B cell (primary cell): ENCODE data around the gene WWC1. TPM values are rescaled to one million over a fixed set of nuclear protein-coding genes. Genes with fewer than 3 reads are reported as not detected.

Experiments
- ATAC-seq: fragments of 200-7000 bp; cut with Tn5 transposase; one replicate; pipeline ENCODE4 v1.10.0; 2021; ENCODE audit warnings: low read depth, mild to moderate bottlenecking, moderate number of reproducible peaks, moderate library complexity
- CTCF ChIA-PET: fragments of 350-600 bp; sonication (Branson Sonifier 250); formaldehyde crosslinking; loops from one replicate; lab custom pipeline; 2021; ENCODE audit warnings: antibody characterized with exemption, inconsistent platforms; lab: Charles Lee
- POLR2A ChIA-PET: fragments of 350-600 bp; sonication (Branson Sonifier 250); formaldehyde crosslinking; loops from one replicate; lab custom pipeline; 2021; ENCODE audit warnings: antibody characterized with exemption; lab: Charles Lee
- DNase-seq: peaks from one replicate; pipeline ENCODE4 v3.0.0; 2013
- H2AFZ ChIP-seq: 2 replicates; pipeline ENCODE4 v1.6.1; 2012; ENCODE audit warnings: mild to moderate bottlenecking, low read depth, low read length; ENCODE audit not compliant: insufficient read depth, poor library complexity, severe bottlenecking
- H3K27ac ChIP-seq, 2 donors: 1 replicate in 1 of 2; 2 replicates in 1 of 2; pipeline ENCODE4 v1.5.1; 2012 to 2013; ENCODE audit warnings: low read length in 2 of 2, mild to moderate bottlenecking in 2 of 2, moderate library complexity in 1 of 2
- H3K27me3 ChIP-seq, 4 experiments: fragments of 200-600 bp in 1 of 4; sonication (generic) in 1 of 4; replicated peaks in 1 of 4; 1 replicate in 2 of 4; 2 replicates in 2 of 4; pipeline versions ENCODE4 v1.6.1 to v1.7.0; 2013 to 2016; ENCODE audit warnings: low read length in 3 of 4, mild to moderate bottlenecking in 2 of 4, mixed read lengths in 1 of 4, moderate library complexity in 1 of 4; ENCODE audit not compliant: insufficient read depth in 4 of 4, control insufficient read depth in 3 of 4; ENCODE audit errors: control extremely low read depth in 1 of 4
- H3K36me3 ChIP-seq, 2 experiments: replicated peaks in 1 of 2; 1 replicate in 1 of 2; 2 replicates in 1 of 2; pipeline versions ENCODE4 v1.6.1 to v1.7.1; 2013; ENCODE audit warnings: low read length in 1 of 2; ENCODE audit not compliant: insufficient read depth in 2 of 2, control insufficient read depth in 1 of 2; ENCODE audit errors: control extremely low read depth in 1 of 2, extremely low read depth in 1 of 2
- H3K4me1 ChIP-seq, 2 donors: fragments of 200-600 bp in 1 of 2; sonication (generic) in 1 of 2; 1 replicate in 1 of 2; 2 replicates in 1 of 2; pipeline versions ENCODE4 v1.5.1 to v1.6.1; 2013 to 2017; ENCODE audit warnings: low read length in 2 of 2; ENCODE audit not compliant: control insufficient read depth in 2 of 2, insufficient read depth in 2 of 2
- H3K4me2 ChIP-seq: replicated peaks from 2 replicates; pipeline ENCODE3; 2012; ENCODE audit warnings: mild to moderate bottlenecking, low read depth, low read length; ENCODE audit not compliant: poor library complexity, severe bottlenecking
- H3K4me3 ChIP-seq, 5 experiments: fragments of 200-600 bp in 1 of 5; sonication (generic) in 1 of 5; 1 replicate in 3 of 5; 2 replicates in 2 of 5; pipeline versions ENCODE4 v1.5.1 to v1.7.0; 2011 to 2016; ENCODE audit warnings: low read length in 4 of 5, mild to moderate bottlenecking in 4 of 5, low read depth in 2 of 5, control low read depth in 1 of 5, moderate library complexity in 1 of 5; ENCODE audit not compliant: insufficient read depth in 1 of 5; ENCODE audit errors: control extremely low read depth in 1 of 5, extremely low read depth in 1 of 5
- H3K79me2 ChIP-seq: fragments of 200-600 bp; sonication (generic); one replicate; pipeline ENCODE4 v1.6.0; 2016; ENCODE audit warnings: low read length; ENCODE audit not compliant: control insufficient read depth, insufficient read depth
- H3K9ac ChIP-seq: fragments of 200-600 bp; sonication (generic); 2 replicates; pipeline ENCODE4 v1.6.1; 2017; ENCODE audit warnings: mild to moderate bottlenecking, low read length, moderate library complexity
- H3K9me3 ChIP-seq, 3 donors: one replicate each; pipeline versions ENCODE4 v1.6.1 to v1.7.1; 2013; ENCODE audit warnings: low read length in 2 of 3; ENCODE audit not compliant: control insufficient read depth in 2 of 3, insufficient read depth in 1 of 3; ENCODE audit errors: control extremely low read depth in 1 of 3
- H4K20me1 ChIP-seq: 2 replicates; pipeline ENCODE4 v1.6.0; 2012; ENCODE audit warnings: mild to moderate bottlenecking, low read length; ENCODE audit not compliant: insufficient read depth, control insufficient read depth, poor library complexity, severe bottlenecking
- H3K27ac Mint-ChIP-seq: one replicate; pipeline ENCODE4 v1.8.0; 2021; ENCODE audit warnings: mixed read lengths
- H3K27me3 Mint-ChIP-seq: one replicate; pipeline ENCODE4 v1.8.0; 2021; ENCODE audit warnings: mixed read lengths
- H3K4me1 Mint-ChIP-seq: one replicate; pipeline ENCODE4 v1.8.0; 2021; ENCODE audit warnings: mixed read lengths
- H3K4me3 Mint-ChIP-seq: one replicate; pipeline ENCODE4 v1.8.0; 2021; ENCODE audit warnings: mixed read lengths
- H3K9me3 Mint-ChIP-seq: one replicate; pipeline ENCODE4 v1.8.0; 2022; ENCODE audit warnings: mixed read lengths; ENCODE audit not compliant: insufficient read depth
- EZH2 ChIP-seq: IDR thresholded peaks from 2 replicates; pipeline ENCODE4 v1.6.1; 2012; ENCODE audit warnings: borderline replicate concordance, low read depth, mild to moderate bottlenecking, moderate library complexity, low read length; ENCODE audit not compliant: insufficient read depth, poor library complexity, severe bottlenecking
- WGBS: methylation state at CpG from one replicate; pipeline ENCODE4 v1.1.5; 2013; ENCODE audit warnings: missing lambda C conversion rate; ENCODE audit not compliant: insufficient coverage; 5-methylcytosine and 5-hydroxymethylcytosine counted together
- intact Hi-C: fragments of 100-400 bp; cut with micrococcal nuclease; formaldehyde crosslinking; loops from one replicate; pipeline ENCODE4 v1.10.0; 2022
- polyA plus RNA-seq: library from polyadenylated mRNA; depleted of rRNA; stranded (reverse); fragments of >200 nt; gene quantifications from 2 replicates; pipeline ENCODE4 v1.2.3, GENCODE V29; 2012
- total RNA-seq, 2 donors: library from RNA; stranded (reverse); fragments of 120-200 nt in 1 of 2; gene quantifications; 1 replicate in 1 of 2; 2 replicates in 1 of 2; pipeline versions ENCODE4 v1.2.3 to v1.2.4, GENCODE V29; 2013 to 2022
- TF ChIP-seq, protein P1 (sequence below): fragments of 200-600 bp; IDR thresholded peaks from one replicate; pipeline ENCODE4 v1.8.0; 2022; ENCODE audit warnings: antibody characterized with exemption, mild to moderate bottlenecking

The WWC1 gene
- total and polyA plus RNA-seq, 2 donors (not counting 1 experiment from before 2014, with no cell fraction given): 1.5 to 2.0 TPM

DNA sequence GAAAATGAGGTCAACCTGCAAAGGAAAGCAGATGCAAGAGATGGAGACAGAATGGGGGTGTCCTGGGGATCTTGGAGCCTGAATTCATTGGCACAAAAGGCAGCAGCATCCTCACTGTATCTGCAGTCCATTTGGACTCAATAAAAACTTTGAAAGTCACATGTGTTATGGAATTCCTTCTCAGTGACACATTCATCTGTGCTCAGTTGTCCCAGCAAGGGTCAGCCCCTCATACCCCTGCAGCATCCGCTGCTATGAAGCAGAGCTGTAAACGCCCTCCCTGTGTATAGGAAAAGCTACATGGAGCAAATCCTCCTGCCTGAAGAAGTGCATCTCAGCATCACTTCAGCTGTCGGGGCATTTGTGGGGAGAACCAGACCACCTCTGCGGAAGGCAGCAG, 180.3 kb downstream of the WWC1 start:
- intact Hi-C loops: no loop called here
- H3K36me3 ChIP-seq: no peaks in the 10 kb centered on the region
- TF ChIP-seq, protein P1, sequence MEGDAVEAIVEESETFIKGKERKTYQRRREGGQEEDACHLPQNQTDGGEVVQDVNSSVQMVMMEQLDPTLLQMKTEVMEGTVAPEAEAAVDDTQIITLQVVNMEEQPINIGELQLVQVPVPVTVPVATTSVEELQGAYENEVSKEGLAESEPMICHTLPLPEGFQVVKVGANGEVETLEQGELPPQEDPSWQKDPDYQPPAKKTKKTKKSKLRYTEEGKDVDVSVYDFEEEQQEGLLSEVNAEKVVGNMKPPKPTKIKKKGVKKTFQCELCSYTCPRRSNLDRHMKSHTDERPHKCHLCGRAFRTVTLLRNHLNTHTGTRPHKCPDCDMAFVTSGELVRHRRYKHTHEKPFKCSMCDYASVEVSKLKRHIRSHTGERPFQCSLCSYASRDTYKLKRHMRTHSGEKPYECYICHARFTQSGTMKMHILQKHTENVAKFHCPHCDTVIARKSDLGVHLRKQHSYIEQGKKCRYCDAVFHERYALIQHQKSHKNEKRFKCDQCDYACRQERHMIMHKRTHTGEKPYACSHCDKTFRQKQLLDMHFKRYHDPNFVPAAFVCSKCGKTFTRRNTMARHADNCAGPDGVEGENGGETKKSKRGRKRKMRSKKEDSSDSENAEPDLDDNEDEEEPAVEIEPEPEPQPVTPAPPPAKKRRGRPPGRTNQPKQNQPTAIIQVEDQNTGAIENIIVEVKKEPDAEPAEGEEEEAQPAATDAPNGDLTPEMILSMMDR: no peak
- no peak for TF ChIP-seq EZH2
- H4K20me1 ChIP-seq: no peaks in the 10 kb centered on the region
- H3K4me2 ChIP-seq: no peak overlapping the region
- no peak overlapping the region for H3K9ac ChIP-seq
- H3K27ac ChIP-seq: no peak overlapping the region
- no peak overlapping the region for H2AFZ ChIP-seq
- Mint-ChIP-seq H3K4me3 (no peak overlapping the region), H3K27me3 (no peaks in the 10 kb centered on the region), H3K4me1 (no peaks in the 10 kb centered on the region), H3K9me3 (no peaks in the 10 kb centered on the region), H3K27ac (no peak overlapping the region)
- DNase-seq (no peak), ATAC-seq (no peak)
- no peaks in the 10 kb centered on the region for H3K27me3 ChIP-seq
- CTCF ChIA-PET: no interaction called here
- 93% methylated on average over 2 of the region's 4 CpGs for WGBS
- POLR2A ChIA-PET: no interaction called here
- no peak overlapping the region for H3K4me3 ChIP-seq
- no peaks in the 10 kb centered on the region for H3K79me2 ChIP-seq
- no peaks in the 10 kb centered on the region for H3K9me3 ChIP-seq
- H3K4me1 ChIP-seq: no peaks in the 10 kb centered on the region

DNA sequence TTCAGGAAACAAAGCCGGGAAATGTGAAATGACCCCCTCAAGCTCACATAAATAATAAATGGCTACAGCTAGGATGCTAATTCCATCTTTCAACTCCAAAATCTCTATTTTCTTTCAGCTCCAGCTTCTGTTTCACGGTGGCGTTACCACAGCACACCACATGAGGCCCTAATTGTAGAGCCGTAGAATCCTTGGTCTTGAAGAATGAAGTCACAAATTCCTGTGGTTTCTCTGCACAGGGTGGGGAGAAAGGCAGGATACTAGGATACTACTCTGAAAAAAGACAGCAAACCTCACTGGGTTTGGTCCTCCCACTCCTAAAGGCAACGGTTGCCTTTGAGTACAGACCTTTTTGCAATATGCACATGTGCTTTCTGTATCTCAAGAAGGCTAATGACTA, 180.9 kb downstream of the WWC1 start:
- Histone ChIP-seq H3K9ac (no peak overlapping the region), H3K4me3 (no peak overlapping the region), H3K4me1 (no peaks in the 10 kb centered on the region), H3K9me3 (no peaks in the 10 kb centered on the region), H3K27me3 (no peaks in the 10 kb centered on the region), H3K4me2 (no peak overlapping the region), H4K20me1 (no peaks in the 10 kb centered on the region), H3K36me3 (no peaks in the 10 kb centered on the region), H3K79me2 (no peaks in the 10 kb centered on the region), H3K27ac (no peak overlapping the region), H2AFZ (no peak overlapping the region)
- Mint-ChIP-seq H3K4me3 (no peak overlapping the region), H3K27me3 (no peaks in the 10 kb centered on the region), H3K27ac (no peak overlapping the region), H3K4me1 (no peaks in the 10 kb centered on the region), H3K9me3 (no peaks in the 10 kb centered on the region)
- no peak for DNase-seq
- POLR2A ChIA-PET: no interaction called here
- ATAC-seq: no peak
- TF ChIP-seq, protein P1: no peak
- TF ChIP-seq EZH2: no peak
- CTCF ChIA-PET: no interaction called here
- WGBS: 69% methylated on average over 2 of the region's 5 CpGs
- intact Hi-C loops: no loop called here
